Body of pancreas (tissue), 4 donors: Measurements from ENCODE around the gene GRM8. TPM values are rescaled to one million over a fixed set of nuclear protein-coding genes. Genes with fewer than 3 reads are reported as not detected.

ENCODE experiments used
- ATAC-seq: fragments of 150-250 bp; one replicate; pipeline ENCODE4 v1.9.1; 2016
- DNase-seq, 4 donors: peaks; one replicate each; pipeline ENCODE4 v3.0.0-alpha.2; 2019
- H3K27ac ChIP-seq, 4 donors: fragments of 200-600 bp; sonication (generic); 1 replicate in 3 of 4; 2 replicates in 1 of 4; pipeline versions ENCODE4 v1.5.1 to v1.6.1; 2016 to 2019; ENCODE audit warnings: mild to moderate bottlenecking in 1 of 4, mixed read lengths in 1 of 4, moderate library complexity in 1 of 4
- H3K27me3 ChIP-seq, 2 donors: fragments of 200-600 bp; sonication (generic); one replicate each; pipeline ENCODE4 v1.6.0; 2016; ENCODE audit warnings: mild to moderate bottlenecking in 1 of 2
- H3K36me3 ChIP-seq, 2 donors: fragments of 200-600 bp; sonication (generic); replicated peaks in 1 of 2; 2 replicates each; pipeline ENCODE4 v1.5.1; 2016; ENCODE audit warnings: low read depth in 2 of 2; ENCODE audit not compliant: insufficient read depth in 1 of 2
- H3K4me1 ChIP-seq: fragments of 200-600 bp; sonication (generic); one replicate; pipeline ENCODE4 v1.6.0; 2016
- H3K4me3 ChIP-seq, 2 donors: fragments of 200-600 bp; sonication (generic); 1 replicate in 1 of 2; 2 replicates in 1 of 2; pipeline ENCODE4 v1.5.1; 2016 to 2019
- H3K9me3 ChIP-seq, 3 donors: fragments of 200-600 bp; sonication (generic); 1 replicate in 2 of 3; 2 replicates in 1 of 3; pipeline ENCODE4 v1.5.1; 2016
- CTCF ChIP-seq, 7 experiments: fragments of 450-650 bp in 4 of 7; fragments of 200-600 bp in 3 of 7; sonication (generic) in 3 of 7; IDR thresholded peaks; one replicate each; pipeline ENCODE4 v1.5.1; 2016 to 2019; ENCODE audit warnings: antibody characterized with exemption in 7 of 7
- POLR2A ChIP-seq, 3 donors: fragments of 450-650 bp; IDR thresholded peaks; one replicate each; pipeline ENCODE4 v1.6.1; 2016; ENCODE audit warnings: antibody characterized with exemption in 3 of 3, mild to moderate bottlenecking in 2 of 3
- WGBS, 2 donors: methylation state at CpG; one replicate each; pipeline ENCODE4 v1.1.5; 2017; 5-methylcytosine and 5-hydroxymethylcytosine counted together
- intact Hi-C: fragments of 100-400 bp; cut with DNase I; formaldehyde crosslinking; loops from one replicate; pipeline ENCODE4 v1.15.1; 2023
- total RNA-seq, 2 donors: library from RNA; depleted of rRNA; stranded (reverse); fragments of >200 nt; gene quantifications; one replicate each; pipeline ENCODE4 v1.1.0, GENCODE V29; 2016

The GRM8 gene
- total RNA-seq, 2 donors from 2014 or later, result 2.3 TPM; not detected in 1

GRCh38 chr7:126750207-126750911, 502.4 kb downstream of the GRM8 start:
- no peak for TF ChIP-seq CTCF (IDR thresholded peaks at IDR 0.05)
- no peak for TF ChIP-seq POLR2A (IDR thresholded peaks at IDR 0.05)
- Histone ChIP-seq H3K4me3 (no peak overlapping the region), H3K27ac (no peak overlapping the region), H3K27me3 (no peaks in the 10 kb centered on the region), H3K4me1 (no peaks in the 10 kb centered on the region), H3K9me3 (no peaks in the 10 kb centered on the region), H3K36me3 (no peaks in the 10 kb centered on the region)
- ATAC-seq (no peak), DNase-seq (no peak)
- intact Hi-C loops, result no loop called here
- WGBS, 2 donors, result 78 to 80% methylated on average over 4 of the region's 4 CpGs

- Histone ChIP-seq H3K4me3 (no peak overlapping the region), H3K27ac (no peak overlapping the region), H3K9me3 (no peaks in the 10 kb centered on the region), H3K36me3 (no peaks in the 10 kb centered on the region), H3K4me1 (no peaks in the 10 kb centered on the region), H3K27me3 (no peaks in the 10 kb centered on the region)
- WGBS, 2 donors, result 56 to 57% methylated on average over 2 of the region's 2 CpGs
- intact Hi-C loops, result no loop called here
- DNase-seq (no peak), ATAC-seq (no peak)
- no peak for TF ChIP-seq POLR2A (IDR thresholded peaks at IDR 0.05)
Measured at GRCh38 chr7:126728967-126729366, 523.8 kb downstream of the GRM8 start.

GRCh38 chr7:126727930-126728391, 524.8 kb downstream of the GRM8 start:
- no peak for ATAC-seq
- 66 to 82% methylated on average over 5 of the region's 5 CpGs for WGBS, 2 donors

GRCh38 chr7:126723966-126724544, 528.7 kb downstream of the GRM8 start:
- WGBS, 2 donors, result 54 to 62% methylated on average over 4 of the region's 4 CpGs
- no peaks in the 10 kb centered on the region for H3K9me3 ChIP-seq
- no peak for TF ChIP-seq CTCF (IDR thresholded peaks at IDR 0.05)
- no peak for TF ChIP-seq POLR2A (IDR thresholded peaks at IDR 0.05)
- no peaks in the 10 kb centered on the region for H3K27me3 ChIP-seq
- H3K36me3 ChIP-seq, result no peaks in the 10 kb centered on the region
- no peak overlapping the region for H3K27ac ChIP-seq
- no peak for DNase-seq
- no peak overlapping the region for H3K4me3 ChIP-seq
- no peaks in the 10 kb centered on the region for H3K4me1 ChIP-seq
- no peak for ATAC-seq
- intact Hi-C loops, result no loop called here

More at GRCh38 chr7:126727930-126728391, 524.8 kb downstream of the GRM8 start:
- H3K27ac ChIP-seq, result no peak overlapping the region
- TF ChIP-seq POLR2A (IDR thresholded peaks at IDR 0.05) (no peak), CTCF (IDR thresholded peaks at IDR 0.05) (no peak)
- no peaks in the 10 kb centered on the region for H3K9me3 ChIP-seq
- intact Hi-C loops, result no loop called here
- no peaks in the 10 kb centered on the region for H3K27me3 ChIP-seq
- no peaks in the 10 kb centered on the region for H3K4me1 ChIP-seq
- no peak overlapping the region for H3K4me3 ChIP-seq
- no peaks in the 10 kb centered on the region for H3K36me3 ChIP-seq
- no peak for DNase-seq

- intact Hi-C loops, result no loop called here
- ATAC-seq (no peak), DNase-seq (no peak)
- Histone ChIP-seq H3K4me3 (no peak overlapping the region), H3K4me1 (no peaks in the 10 kb centered on the region), H3K36me3 (no peaks in the 10 kb centered on the region), H3K27ac (no peak overlapping the region), H3K9me3 (no peaks in the 10 kb centered on the region), H3K27me3 (no peaks in the 10 kb centered on the region)
- TF ChIP-seq POLR2A (IDR thresholded peaks at IDR 0.05) (no peak), CTCF (IDR thresholded peaks at IDR 0.05) (no peak)
- 94 to 95% methylated on average over 2 of the region's 2 CpGs for WGBS, 2 donors
Measured at GRCh38 chr7:126720232-126720631, 532.5 kb downstream of the GRM8 start.
